GM23248 (cell line): Measurements from ENCODE around the gene NTNG2. TPM values are rescaled to one million over a fixed set of nuclear protein-coding genes. Genes with fewer than 3 reads are reported as not detected.

ENCODE experiments used
- DNase-seq: peaks from one replicate; pipeline ENCODE4 v3.0.0-alpha.2; 2015
- H2AFZ ChIP-seq: fragments of 200-600 bp; sonication (generic); 2 replicates; pipeline ENCODE4 v1.6.1; 2016; ENCODE audit warnings: antibody characterized with exemption
- H3F3A ChIP-seq: fragments of 200-600 bp; sonication (generic); 2 replicates; pipeline ENCODE4 v1.6.1; 2016; ENCODE audit warnings: mild to moderate bottlenecking, antibody characterized with exemption, mixed run types; ENCODE audit not compliant: insufficient read depth
- H3K27ac ChIP-seq: fragments of 200-600 bp; sonication (generic); 2 replicates; pipeline ENCODE4 v1.5.1; 2016; ENCODE audit warnings: mild to moderate bottlenecking
- H3K27me3 ChIP-seq: fragments of 200-600 bp; sonication (generic); replicated peaks from 2 replicates; pipeline ENCODE4 v1.6.1; 2016; ENCODE audit warnings: mild to moderate bottlenecking; ENCODE audit not compliant: insufficient read depth
- H3K36me3 ChIP-seq: fragments of 200-600 bp; sonication (generic); 2 replicates; pipeline ENCODE4 v1.6.1; 2016; ENCODE audit warnings: low read depth, mild to moderate bottlenecking
- H3K4me1 ChIP-seq: fragments of 200-600 bp; sonication (generic); 2 replicates; pipeline ENCODE4 v1.6.1; 2016; ENCODE audit warnings: mild to moderate bottlenecking; ENCODE audit not compliant: insufficient read depth
- H3K4me2 ChIP-seq: fragments of 200-600 bp; sonication (generic); one replicate; pipeline ENCODE4 v1.6.1; 2016; ENCODE audit warnings: mild to moderate bottlenecking; ENCODE audit not compliant: unreplicated experiment
- H3K4me3 ChIP-seq: fragments of 200-600 bp; sonication (generic); 2 replicates; pipeline ENCODE4 v1.5.1; 2016; ENCODE audit warnings: mild to moderate bottlenecking
- H3K79me2 ChIP-seq: fragments of 200-600 bp; sonication (generic); 2 replicates; pipeline ENCODE4 v1.6.1; 2016; ENCODE audit warnings: mild to moderate bottlenecking; ENCODE audit not compliant: insufficient read depth
- H3K9ac ChIP-seq: fragments of 200-600 bp; sonication (generic); 2 replicates; pipeline ENCODE4 v1.6.1; 2016; ENCODE audit warnings: mild to moderate bottlenecking
- H3K9me2 ChIP-seq: fragments of 200-600 bp; sonication (generic); 2 replicates; pipeline ENCODE4 v1.6.1; 2016; ENCODE audit warnings: mixed run types, mild to moderate bottlenecking, moderate library complexity; ENCODE audit not compliant: insufficient read depth
- H3K9me3 ChIP-seq: fragments of 200-600 bp; sonication (generic); one replicate; pipeline ENCODE4 v1.6.1; 2017; ENCODE audit warnings: low read depth
- H4K20me1 ChIP-seq: fragments of 200-600 bp; sonication (generic); 2 replicates; pipeline ENCODE4 v1.6.0; 2016; ENCODE audit not compliant: insufficient read depth
- EZH2 ChIP-seq: fragments of 200-600 bp; sonication (generic); IDR thresholded peaks from 2 replicates; pipeline ENCODE4 v1.6.1; 2018; ENCODE audit warnings: antibody characterized with exemption, mild to moderate bottlenecking; ENCODE audit not compliant: insufficient read depth, poor library complexity, severe bottlenecking
- EZH2phosphoT487 ChIP-seq: fragments of 200-600 bp; sonication (generic); IDR thresholded peaks from 2 replicates; pipeline ENCODE4 v1.6.1; 2018; ENCODE audit warnings: antibody characterized with exemption, moderate library complexity, mild to moderate bottlenecking, low read depth; ENCODE audit not compliant: insufficient read depth
- WGBS, 2 experiments: methylation state at CpG; one replicate each; pipeline ENCODE4 v1.1.6; 2015 to 2017; ENCODE audit warnings: low lambda C conversion rate in 2 of 2, low coverage in 1 of 2; ENCODE audit errors: missing lambda C conversion rate in 2 of 2; 5-methylcytosine and 5-hydroxymethylcytosine counted together
- in situ Hi-C: fragments of 300-500 bp; cut with MboI; formaldehyde crosslinking; loops from 2 replicates; pipeline ENCODE4 v1.15.0; 2020
- polyA plus RNA-seq: library from polyadenylated mRNA; unstranded; fragments of >200 nt; fragmentation: Nextera tagmentation; extraction: Ambion mirVana; gene quantifications from 2 replicates; pipeline ENCODE4 v1.2.1, GENCODE V29; 2016
- total RNA-seq: library from RNA; depleted of rRNA; stranded (reverse); fragments of >200 nt; shearing (Covaris generic); gene quantifications from 2 replicates; pipeline ENCODE4 v1.2.3, GENCODE V29; 2014

NTNG2 gene
- total and polyA plus RNA-seq, 2 experiments from 2014 or later: 0.13 to 1.5 TPM

- H3K4me3 ChIP-seq: no peak overlapping the region
- no peak overlapping the region for H3K4me2 ChIP-seq
- H3K9me2 ChIP-seq: no peaks in the 10 kb centered on the region
- H3K27ac ChIP-seq: no peak overlapping the region
- 75 to 79% methylated on average over 19 of the region's 19 CpGs for WGBS, 2 experiments
- H3K36me3 ChIP-seq: no peaks in the 10 kb centered on the region
- DNase-seq: peak; percentile 47
- in situ Hi-C loops: loop anchor here (25.0 kb wide), 1 partner anchor 94 kb away; no protein-coding TSS in a partner anchor
- H3K4me1 ChIP-seq: no peaks in the 10 kb centered on the region
- no peak overlapping the region for H2AFZ ChIP-seq
- H3K27me3 ChIP-seq: peaks cover 35% of the 10 kb centered on the region
- H4K20me1 ChIP-seq: no peaks in the 10 kb centered on the region
- H3K9ac ChIP-seq: no peak overlapping the region
- no peaks in the 10 kb centered on the region for H3K9me3 ChIP-seq
- TF ChIP-seq EZH2 (no peak), EZH2phosphoT487 (no peak)
- no peaks in the 10 kb centered on the region for H3K79me2 ChIP-seq
- no peaks in the 10 kb centered on the region for H3F3A ChIP-seq
Observed at GRCh38 chr9:132243156-132244074, 81.6 kb downstream of the NTNG2 start.

DNA sequence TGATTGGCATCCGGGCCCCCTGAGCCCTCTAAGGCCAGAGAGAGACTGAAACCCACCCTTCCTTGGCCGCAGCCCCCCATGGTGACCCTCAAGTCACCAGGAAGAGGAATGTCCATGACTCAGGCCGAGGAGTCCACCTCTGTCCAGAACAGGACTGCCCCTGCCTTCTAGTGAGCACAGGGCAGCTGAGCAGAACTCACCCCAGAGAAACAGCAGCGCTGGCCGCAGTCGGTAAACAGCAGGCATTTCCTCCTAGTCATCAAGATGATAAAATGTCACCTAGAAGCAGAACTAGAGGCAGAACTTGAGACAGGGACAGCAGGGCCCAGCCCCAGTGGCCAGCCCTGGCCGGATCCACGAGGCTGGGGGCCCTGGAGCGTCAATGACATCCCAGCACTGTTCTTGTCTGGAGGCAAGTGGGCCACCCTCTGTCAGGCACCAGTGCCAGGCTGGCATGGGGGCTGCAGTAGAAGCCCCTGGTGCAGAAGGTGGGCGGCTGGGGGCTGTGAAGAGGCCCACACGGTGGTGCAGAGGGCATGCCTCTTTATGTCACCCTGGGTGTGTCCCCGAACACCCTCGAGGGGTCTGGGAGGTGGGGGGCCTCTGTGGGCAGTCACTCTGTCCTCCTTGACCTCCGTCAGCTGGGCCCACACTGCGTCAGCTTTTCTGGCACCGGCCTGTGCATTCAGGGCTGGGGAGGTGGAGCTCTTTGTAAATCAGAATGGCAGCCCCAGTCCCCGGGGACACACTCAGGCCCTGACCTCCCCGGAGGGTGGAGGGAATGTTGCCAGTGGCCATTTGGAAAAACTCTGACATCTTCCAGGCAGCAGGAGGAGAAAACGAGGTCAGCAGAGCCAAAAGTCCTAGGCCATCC, 83.0 kb downstream of the NTNG2 start:
- in situ Hi-C loops: loop anchor here (25.0 kb wide), 1 partner anchor 92 kb away; no protein-coding TSS in a partner anchor
- H2AFZ ChIP-seq: no peak overlapping the region
- peaks cover 25% of the 10 kb centered on the region for H3K27me3 ChIP-seq
- H3K4me3 ChIP-seq: no peak overlapping the region
- H3K36me3 ChIP-seq: no peaks in the 10 kb centered on the region
- WGBS, 2 experiments: 54% methylated on average over 18 to 19 of the region's 19 CpGs
- H3F3A ChIP-seq: no peaks in the 10 kb centered on the region
- no peak overlapping the region for H3K4me2 ChIP-seq
- H3K9ac ChIP-seq: no peak overlapping the region
- no peak for DNase-seq
- TF ChIP-seq EZH2phosphoT487: no peak
- TF ChIP-seq EZH2: no peak
- H3K9me3 ChIP-seq: no peaks in the 10 kb centered on the region
- H3K79me2 ChIP-seq: no peaks in the 10 kb centered on the region
- H3K27ac ChIP-seq: no peak overlapping the region
- no peaks in the 10 kb centered on the region for H4K20me1 ChIP-seq
- H3K4me1 ChIP-seq: no peaks in the 10 kb centered on the region
- H3K9me2 ChIP-seq: no peaks in the 10 kb centered on the region

DNA sequence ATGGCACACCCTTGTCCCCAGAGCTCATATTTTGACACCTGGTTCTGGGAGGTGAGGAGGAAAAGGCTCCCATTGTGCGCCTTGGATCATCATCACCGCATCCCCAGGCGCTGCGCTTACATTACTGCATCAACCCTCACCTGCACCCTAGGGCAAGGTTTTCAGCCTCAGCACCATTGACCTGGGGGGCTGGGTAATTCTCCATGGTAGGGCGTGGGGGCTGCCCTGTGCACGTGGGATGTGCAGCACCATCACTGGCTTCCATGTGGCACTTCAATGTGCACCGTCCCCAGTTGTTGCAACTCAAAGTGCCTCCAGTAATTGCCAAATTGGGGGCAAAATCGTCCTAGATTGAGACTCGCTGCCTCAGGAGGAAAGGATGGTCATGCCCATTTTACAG, 83.6 kb downstream of the NTNG2 start:
- no peak for DNase-seq
- 67 to 73% methylated on average over 9 of the region's 9 CpGs for WGBS, 2 experiments

GRCh38 chr9:132247942-132248341, 86.1 kb downstream of the NTNG2 start:
- no peak for DNase-seq
- H3K9me3 ChIP-seq: no peaks in the 10 kb centered on the region
- H2AFZ ChIP-seq: no peak overlapping the region
- H3K4me3 ChIP-seq: no peak overlapping the region
- no peak overlapping the region for H3K27ac ChIP-seq
- H3K79me2 ChIP-seq: no peaks in the 10 kb centered on the region
- no peaks in the 10 kb centered on the region for H3F3A ChIP-seq
- in situ Hi-C loops: loop anchor here (25.0 kb wide), 1 partner anchor 89 kb away; no protein-coding TSS in a partner anchor
- H3K9me2 ChIP-seq: no peaks in the 10 kb centered on the region
- no peak overlapping the region for H3K9ac ChIP-seq
- H3K27me3 ChIP-seq: peaks cover 14% of the 10 kb centered on the region
- H4K20me1 ChIP-seq: no peaks in the 10 kb centered on the region
- no peaks in the 10 kb centered on the region for H3K4me1 ChIP-seq
- no peak overlapping the region for H3K4me2 ChIP-seq
- 72 to 81% methylated on average over 7 to 8 of the region's 8 CpGs for WGBS, 2 experiments
- TF ChIP-seq EZH2phosphoT487: no peak
- TF ChIP-seq EZH2: no peak
- no peaks in the 10 kb centered on the region for H3K36me3 ChIP-seq

More for the DNA sequence above, 83.6 kb downstream of the NTNG2 start:
- in situ Hi-C loops: loop anchor here (25.0 kb wide), 1 partner anchor 92 kb away; no protein-coding TSS in a partner anchor
- Histone ChIP-seq H3K9me2 (no peaks in the 10 kb centered on the region), H3K9me3 (no peaks in the 10 kb centered on the region), H3K79me2 (no peaks in the 10 kb centered on the region), H3K36me3 (no peaks in the 10 kb centered on the region), H3K4me2 (no peak overlapping the region), H3K4me1 (no peaks in the 10 kb centered on the region), H3K9ac (no peak overlapping the region), H3K27ac (no peak overlapping the region), H3F3A (no peaks in the 10 kb centered on the region), H3K27me3 (peaks cover 21% of the 10 kb centered on the region), H2AFZ (no peak overlapping the region), H3K4me3 (no peak overlapping the region), H4K20me1 (no peaks in the 10 kb centered on the region)
- no peak for TF ChIP-seq EZH2phosphoT487
- no peak for TF ChIP-seq EZH2
